Measurements from ENCODE around the gene NDUFA13.

DNA sequence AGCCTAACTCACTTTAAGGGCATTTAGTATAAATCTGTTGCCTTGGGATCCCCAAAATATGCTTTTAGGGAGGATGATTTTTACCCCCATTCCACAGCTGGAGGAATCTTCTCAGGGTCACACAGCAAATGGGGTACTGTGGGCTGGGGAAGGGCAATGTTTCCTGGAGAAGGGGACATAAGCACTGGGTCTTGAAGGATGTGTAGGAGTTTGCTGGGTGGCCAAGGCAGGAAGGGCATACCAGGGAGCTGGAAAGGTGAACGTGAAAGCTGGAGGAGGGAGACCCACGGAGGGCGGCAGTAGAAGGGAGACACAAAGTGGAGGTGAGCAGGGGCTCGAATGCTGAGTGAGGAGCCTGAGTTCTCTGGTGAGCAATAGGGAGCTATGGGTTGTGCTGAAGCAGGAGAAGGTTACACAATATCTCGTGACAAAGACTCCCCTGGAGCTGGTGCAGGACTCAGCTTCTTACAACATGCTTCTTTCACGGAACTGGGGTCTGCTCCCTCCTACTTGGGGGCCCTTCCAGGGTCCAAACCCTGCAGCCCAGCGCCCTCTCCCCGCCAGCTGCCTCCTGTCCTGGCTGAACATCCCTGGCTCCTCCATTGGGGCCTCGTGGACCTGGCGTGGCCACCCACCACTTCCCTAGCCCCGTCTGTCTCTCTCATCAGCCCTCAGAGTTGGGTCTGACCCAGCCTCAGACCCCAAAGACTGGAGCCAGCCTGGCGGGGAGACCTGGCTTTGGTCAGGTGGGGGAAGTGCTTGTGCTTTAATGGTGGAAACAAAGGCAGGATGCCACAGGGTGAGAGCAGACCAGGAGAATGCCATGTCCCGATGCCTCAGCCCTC lies 33.1 kb downstream of the NDUFA13 start:
- TF ChIP-seq, protein P1, sequence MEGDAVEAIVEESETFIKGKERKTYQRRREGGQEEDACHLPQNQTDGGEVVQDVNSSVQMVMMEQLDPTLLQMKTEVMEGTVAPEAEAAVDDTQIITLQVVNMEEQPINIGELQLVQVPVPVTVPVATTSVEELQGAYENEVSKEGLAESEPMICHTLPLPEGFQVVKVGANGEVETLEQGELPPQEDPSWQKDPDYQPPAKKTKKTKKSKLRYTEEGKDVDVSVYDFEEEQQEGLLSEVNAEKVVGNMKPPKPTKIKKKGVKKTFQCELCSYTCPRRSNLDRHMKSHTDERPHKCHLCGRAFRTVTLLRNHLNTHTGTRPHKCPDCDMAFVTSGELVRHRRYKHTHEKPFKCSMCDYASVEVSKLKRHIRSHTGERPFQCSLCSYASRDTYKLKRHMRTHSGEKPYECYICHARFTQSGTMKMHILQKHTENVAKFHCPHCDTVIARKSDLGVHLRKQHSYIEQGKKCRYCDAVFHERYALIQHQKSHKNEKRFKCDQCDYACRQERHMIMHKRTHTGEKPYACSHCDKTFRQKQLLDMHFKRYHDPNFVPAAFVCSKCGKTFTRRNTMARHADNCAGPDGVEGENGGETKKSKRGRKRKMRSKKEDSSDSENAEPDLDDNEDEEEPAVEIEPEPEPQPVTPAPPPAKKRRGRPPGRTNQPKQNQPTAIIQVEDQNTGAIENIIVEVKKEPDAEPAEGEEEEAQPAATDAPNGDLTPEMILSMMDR (IDR thresholded peaks at IDR 0.05; ENCODE audit: poor library complexity, severe bottlenecking): no peak
- TF ChIP-seq POLR2AphosphoS5 (IDR thresholded peaks at IDR 0.05) (no peak), EZH2 (IDR thresholded peaks at IDR 0.05; ENCODE audit: borderline replicate concordance, insufficient read depth, low read length, poor library complexity, severe bottlenecking) (no peak), TAF1 (IDR thresholded peaks at IDR 0.05; ENCODE audit: low read depth) (no peak), EP300 (conservative IDR thresholded peaks at IDR 0.05; ENCODE audit: poor library complexity, severe bottlenecking) (no peak), SMC3 (conservative IDR thresholded peaks at IDR 0.05; ENCODE audit: poor library complexity) (no peak), RAD21 (conservative IDR thresholded peaks at IDR 0.05) (no peak), MXI1 (conservative IDR thresholded peaks at IDR 0.05; ENCODE audit: poor library complexity, severe bottlenecking) (no peak)
- TF ChIP-seq, protein P2, sequence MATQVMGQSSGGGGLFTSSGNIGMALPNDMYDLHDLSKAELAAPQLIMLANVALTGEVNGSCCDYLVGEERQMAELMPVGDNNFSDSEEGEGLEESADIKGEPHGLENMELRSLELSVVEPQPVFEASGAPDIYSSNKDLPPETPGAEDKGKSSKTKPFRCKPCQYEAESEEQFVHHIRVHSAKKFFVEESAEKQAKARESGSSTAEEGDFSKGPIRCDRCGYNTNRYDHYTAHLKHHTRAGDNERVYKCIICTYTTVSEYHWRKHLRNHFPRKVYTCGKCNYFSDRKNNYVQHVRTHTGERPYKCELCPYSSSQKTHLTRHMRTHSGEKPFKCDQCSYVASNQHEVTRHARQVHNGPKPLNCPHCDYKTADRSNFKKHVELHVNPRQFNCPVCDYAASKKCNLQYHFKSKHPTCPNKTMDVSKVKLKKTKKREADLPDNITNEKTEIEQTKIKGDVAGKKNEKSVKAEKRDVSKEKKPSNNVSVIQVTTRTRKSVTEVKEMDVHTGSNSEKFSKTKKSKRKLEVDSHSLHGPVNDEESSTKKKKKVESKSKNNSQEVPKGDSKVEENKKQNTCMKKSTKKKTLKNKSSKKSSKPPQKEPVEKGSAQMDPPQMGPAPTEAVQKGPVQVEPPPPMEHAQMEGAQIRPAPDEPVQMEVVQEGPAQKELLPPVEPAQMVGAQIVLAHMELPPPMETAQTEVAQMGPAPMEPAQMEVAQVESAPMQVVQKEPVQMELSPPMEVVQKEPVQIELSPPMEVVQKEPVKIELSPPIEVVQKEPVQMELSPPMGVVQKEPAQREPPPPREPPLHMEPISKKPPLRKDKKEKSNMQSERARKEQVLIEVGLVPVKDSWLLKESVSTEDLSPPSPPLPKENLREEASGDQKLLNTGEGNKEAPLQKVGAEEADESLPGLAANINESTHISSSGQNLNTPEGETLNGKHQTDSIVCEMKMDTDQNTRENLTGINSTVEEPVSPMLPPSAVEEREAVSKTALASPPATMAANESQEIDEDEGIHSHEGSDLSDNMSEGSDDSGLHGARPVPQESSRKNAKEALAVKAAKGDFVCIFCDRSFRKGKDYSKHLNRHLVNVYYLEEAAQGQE (IDR thresholded peaks at IDR 0.05; ENCODE audit: borderline replicate concordance): no peak
